Epithelial cell of esophagus (primary cell): Measurements from ENCODE around the gene CFAP100.

Experiments
- DNase-seq: peaks from one replicate; pipeline ENCODE4 v3.0.0; 2010; ENCODE audit warnings: low read depth
- H3K4me3 ChIP-seq: 2 replicates; pipeline ENCODE4 v1.5.1; 2011; ENCODE audit warnings: mild to moderate bottlenecking, low read length, control low read depth
- CTCF ChIP-seq: IDR thresholded peaks from 2 replicates; pipeline ENCODE4 v1.5.1; 2011; ENCODE audit warnings: low read depth, mild to moderate bottlenecking, low read length, control low read depth, inconsistent platforms; ENCODE audit not compliant: insufficient read depth; ENCODE audit errors: missing control alignments

Gene CFAP100

DNA sequence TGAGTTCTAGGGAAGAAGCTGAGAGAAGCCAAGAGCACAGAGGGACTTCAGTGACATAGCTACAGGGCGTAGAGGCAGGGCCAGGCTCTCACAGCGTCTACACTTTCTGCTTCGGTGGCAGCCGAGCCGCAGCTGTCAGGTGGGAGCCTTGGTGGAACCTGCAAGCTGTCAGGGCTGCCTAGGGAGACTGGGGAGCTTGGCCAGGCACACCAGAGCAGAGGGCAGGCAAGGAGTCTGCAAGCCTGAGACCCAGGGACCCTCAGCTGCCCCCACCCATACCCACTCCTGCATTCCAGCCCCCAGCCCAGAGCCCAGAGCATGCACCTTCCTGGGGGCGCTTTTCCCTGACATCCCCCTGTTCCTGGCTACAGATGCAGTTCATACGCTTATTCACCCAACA is 24.1 kb upstream of the CFAP100 start:
- no peak for TF ChIP-seq CTCF
- no peak for DNase-seq

DNA sequence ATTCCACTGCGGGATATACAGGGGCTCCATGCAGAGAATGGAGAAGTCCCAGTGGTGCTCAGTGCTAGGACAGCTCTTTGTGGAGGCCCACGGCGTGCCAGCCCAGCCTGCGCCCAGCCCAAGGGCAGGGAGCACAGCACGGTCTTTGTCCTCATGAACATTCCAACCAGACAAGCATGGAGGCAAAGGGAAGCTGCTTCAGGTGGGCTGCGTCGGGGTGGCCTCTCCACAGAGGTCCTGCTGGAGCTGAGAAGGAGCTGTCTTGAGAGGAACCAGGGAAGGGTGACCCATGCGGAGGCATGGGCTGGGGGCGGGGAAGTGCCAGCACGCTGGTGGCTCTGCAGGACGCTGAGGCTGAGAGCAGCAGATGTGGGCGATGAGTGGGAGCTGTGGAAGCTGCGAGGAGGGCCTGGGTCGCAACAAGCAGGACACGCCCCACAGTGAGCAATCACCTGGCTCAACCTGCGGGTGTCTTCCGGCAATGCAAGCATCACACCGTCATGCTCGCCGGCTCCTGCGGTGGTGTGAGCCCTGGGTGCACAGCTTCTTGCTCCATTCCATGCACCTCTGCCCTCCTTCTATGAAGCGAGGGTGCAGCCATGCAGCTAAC is 23.5 kb upstream of the CFAP100 start:
- H3K4me3 ChIP-seq, result no peak overlapping the region
- TF ChIP-seq CTCF, result no peak
- DNase-seq, result no peak

More for the DNA sequence above, 24.1 kb upstream of the CFAP100 start:
- H3K4me3 ChIP-seq, result no peak overlapping the region

DNA sequence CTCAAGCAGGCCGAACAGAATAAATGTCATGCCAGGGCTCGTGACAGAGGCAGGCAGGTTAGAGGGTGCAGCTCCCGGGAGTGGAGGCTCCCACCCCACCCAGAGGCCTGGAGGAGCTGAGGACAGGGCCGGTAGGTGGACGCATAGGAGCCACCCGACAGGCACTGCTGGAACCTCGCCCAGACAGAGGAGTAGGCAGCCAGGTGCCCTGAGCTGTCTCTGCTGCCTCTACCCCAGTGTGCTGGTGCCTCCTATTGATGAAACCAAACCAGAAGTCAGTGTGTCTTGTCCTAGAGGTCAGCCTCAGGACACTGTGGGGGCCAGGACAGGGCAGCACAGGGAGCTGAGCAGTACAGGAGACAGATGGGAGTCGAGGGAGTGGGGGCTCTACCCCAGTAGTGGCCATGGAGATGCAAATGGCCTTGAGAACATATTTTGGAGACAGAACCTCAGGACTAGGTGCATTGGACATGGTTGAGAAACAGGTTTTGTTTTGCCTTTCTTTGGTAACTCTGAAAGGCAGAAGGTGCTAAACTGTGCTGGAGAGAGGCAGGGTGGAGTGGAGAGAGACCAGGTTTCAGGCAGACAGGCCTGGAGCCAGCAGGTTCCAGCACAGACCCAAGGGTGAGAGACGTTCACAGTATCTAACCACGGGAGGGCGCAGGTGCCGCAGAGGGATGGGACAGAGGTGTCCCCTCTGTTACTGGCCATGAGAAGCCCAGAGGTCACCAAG is 22.1 kb upstream of the CFAP100 start:
- no peak for TF ChIP-seq CTCF
- H3K4me3 ChIP-seq, result no peak overlapping the region
- no peak for DNase-seq

GRCh38 chr3:126373146-126373613 is 21.5 kb upstream of the CFAP100 start:
- H3K4me3 ChIP-seq, result no peak overlapping the region
- no peak for DNase-seq
- no peak for TF ChIP-seq CTCF

- TF ChIP-seq CTCF, result no peak
- no peak for DNase-seq
- H3K4me3 ChIP-seq, result no peak overlapping the region
Observed at GRCh38 chr3:126373682-126374601, 20.8 kb upstream of the CFAP100 start.

GRCh38 chr3:126375835-126376331 is 18.8 kb upstream of the CFAP100 start:
- DNase-seq, result no peak
- H3K4me3 ChIP-seq, result no peak overlapping the region
- TF ChIP-seq CTCF, result no peak
